Suprapubic skin (tissue), 4 donors: ENCODE results near the gene PTPRN2. TPM values are rescaled to one million over a fixed set of nuclear protein-coding genes. Genes with fewer than 3 reads are reported as not detected.

Experiments
- DNase-seq, 2 donors: peaks; one replicate each; pipeline ENCODE4 v3.0.0-alpha.2; 2019; ENCODE audit warnings: low spot score in 2 of 2
- H3K27ac ChIP-seq: fragments of 200-600 bp; sonication (generic); one replicate; pipeline ENCODE4 v1.5.1; 2019
- H3K27me3 ChIP-seq: fragments of 200-600 bp; sonication (generic); one replicate; pipeline ENCODE4 v1.5.1; 2019
- H3K36me3 ChIP-seq: fragments of 200-600 bp; sonication (generic); one replicate; pipeline ENCODE4 v1.5.1; 2019
- H3K4me1 ChIP-seq: fragments of 200-600 bp; sonication (generic); one replicate; pipeline ENCODE4 v1.5.1; 2019
- H3K4me3 ChIP-seq: fragments of 200-600 bp; sonication (generic); one replicate; pipeline ENCODE4 v1.5.1; 2019; ENCODE audit warnings: mild to moderate bottlenecking
- H3K9me3 ChIP-seq: fragments of 200-600 bp; sonication (generic); one replicate; pipeline ENCODE4 v1.5.1; 2019
- CTCF ChIP-seq, 2 donors: fragments of 200-600 bp in 1 of 2; fragments of 450-650 bp in 1 of 2; sonication (generic) in 1 of 2; IDR thresholded peaks; one replicate each; pipeline ENCODE4 v1.5.1; 2016 to 2019; ENCODE audit warnings: antibody characterized with exemption in 2 of 2, mild to moderate bottlenecking in 1 of 2, moderate library complexity in 1 of 2
- EP300 ChIP-seq: sonication (generic); formaldehyde crosslinking; IDR thresholded peaks from one replicate; pipeline ENCODE4 v1.6.1; 2017; ENCODE audit warnings: antibody characterized with exemption
- POLR2A ChIP-seq, 2 donors: fragments of 450-650 bp; IDR thresholded peaks; one replicate each; pipeline ENCODE4 v1.6.1; 2017; ENCODE audit warnings: antibody characterized with exemption in 2 of 2, mild to moderate bottlenecking in 2 of 2, moderate library complexity in 2 of 2
- POLR2AphosphoS5 ChIP-seq, 3 donors: sonication (generic); formaldehyde crosslinking; IDR thresholded peaks; one replicate each; pipeline ENCODE4 v1.6.1; 2017; ENCODE audit warnings: antibody characterized with exemption in 3 of 3
- WGBS: methylation state at CpG from one replicate; pipeline ENCODE4 v1.1.5; 2018; 5-methylcytosine and 5-hydroxymethylcytosine counted together
- total RNA-seq, 4 donors: library from RNA; depleted of rRNA; stranded (reverse); fragments of >200 nt; gene quantifications; one replicate each; pipeline ENCODE4 v1.1.0, GENCODE V29; 2016

The PTPRN2 gene
- total RNA-seq, 4 donors from 2014 or later: 0.23 to 1.8 (median 1.3) TPM

- Histone ChIP-seq H3K27ac (no peak overlapping the region), H3K4me1 (peaks cover 7% of the 10 kb centered on the region), H3K4me3 (no peak overlapping the region), H3K36me3 (no peaks in the 10 kb centered on the region), H3K9me3 (no peaks in the 10 kb centered on the region), H3K27me3 (no peaks in the 10 kb centered on the region)
- no peak for DNase-seq
- WGBS: 60% methylated on average over 3 of the region's 4 CpGs
- no peak for TF ChIP-seq POLR2A (IDR thresholded peaks at IDR 0.05)
- TF ChIP-seq EP300: no peak
- no peak for TF ChIP-seq CTCF (IDR thresholded peaks at IDR 0.05)
- no peak for TF ChIP-seq POLR2AphosphoS5 (IDR thresholded peaks at IDR 0.05)
Measured at GRCh38 chr7:157900556-157900955, 687.1 kb downstream of the PTPRN2 start.

GRCh38 chr7:157900011-157900410 is 687.6 kb downstream of the PTPRN2 start:
- DNase-seq: peak in 1 of 2 donors; percentile 55
- H3K27ac ChIP-seq: no peak overlapping the region
- H3K4me1 ChIP-seq: peaks cover 6% of the 10 kb centered on the region
- H3K27me3 ChIP-seq: no peaks in the 10 kb centered on the region
- H3K36me3 ChIP-seq: no peaks in the 10 kb centered on the region
- no peaks in the 10 kb centered on the region for H3K9me3 ChIP-seq
- 56% methylated on average over 11 of the region's 11 CpGs for WGBS
- TF ChIP-seq POLR2AphosphoS5 (IDR thresholded peaks at IDR 0.05) (no peak), CTCF (IDR thresholded peaks at IDR 0.05) (no peak)
- H3K4me3 ChIP-seq: no peak overlapping the region

GRCh38 chr7:157898802-157899505 is 688.7 kb downstream of the PTPRN2 start:
- H3K27ac ChIP-seq: no peak overlapping the region
- no peak overlapping the region for H3K4me3 ChIP-seq
- 51% methylated on average over 17 of the region's 17 CpGs for WGBS
- H3K4me1 ChIP-seq: peaks cover 6% of the 10 kb centered on the region
- no peaks in the 10 kb centered on the region for H3K36me3 ChIP-seq
- DNase-seq: peak in 1 of 2 donors; percentile 48
- no peak for TF ChIP-seq EP300
- TF ChIP-seq POLR2AphosphoS5 (IDR thresholded peaks at IDR 0.05): no peak
- TF ChIP-seq POLR2A (IDR thresholded peaks at IDR 0.05): no peak
- no peak for TF ChIP-seq CTCF (IDR thresholded peaks at IDR 0.05)
- no peaks in the 10 kb centered on the region for H3K9me3 ChIP-seq
- H3K27me3 ChIP-seq: no peaks in the 10 kb centered on the region

GRCh38 chr7:157898261-157898660 is 689.4 kb downstream of the PTPRN2 start:
- Histone ChIP-seq H3K4me3 (no peak overlapping the region), H3K27me3 (no peaks in the 10 kb centered on the region), H3K9me3 (no peaks in the 10 kb centered on the region), H3K27ac (no peak overlapping the region), H3K36me3 (no peaks in the 10 kb centered on the region), H3K4me1 (peaks cover 6% of the 10 kb centered on the region)
- 69% methylated on average over 11 of the region's 11 CpGs for WGBS
- TF ChIP-seq POLR2AphosphoS5 (IDR thresholded peaks at IDR 0.05): no peak
- no peak for TF ChIP-seq CTCF (IDR thresholded peaks at IDR 0.05)
- no peak for TF ChIP-seq EP300
- no peak for TF ChIP-seq POLR2A (IDR thresholded peaks at IDR 0.05)
- no peak for DNase-seq

GRCh38 chr7:157897681-157898080 is 689.9 kb downstream of the PTPRN2 start:
- TF ChIP-seq POLR2A (IDR thresholded peaks at IDR 0.05) (no peak), CTCF (IDR thresholded peaks at IDR 0.05) (no peak), POLR2AphosphoS5 (IDR thresholded peaks at IDR 0.05) (no peak), EP300 (no peak)
- H3K27me3 ChIP-seq: no peaks in the 10 kb centered on the region
- no peak overlapping the region for H3K27ac ChIP-seq
- H3K36me3 ChIP-seq: no peaks in the 10 kb centered on the region
- H3K4me1 ChIP-seq: peaks cover 6% of the 10 kb centered on the region
- H3K4me3 ChIP-seq: no peak overlapping the region
- DNase-seq: peak in 1 of 2 donors; percentile 71
- H3K9me3 ChIP-seq: no peaks in the 10 kb centered on the region
- WGBS: 69% methylated on average over 27 of the region's 30 CpGs
